Measurements from ENCODE around the gene TBC1D19.

DNA sequence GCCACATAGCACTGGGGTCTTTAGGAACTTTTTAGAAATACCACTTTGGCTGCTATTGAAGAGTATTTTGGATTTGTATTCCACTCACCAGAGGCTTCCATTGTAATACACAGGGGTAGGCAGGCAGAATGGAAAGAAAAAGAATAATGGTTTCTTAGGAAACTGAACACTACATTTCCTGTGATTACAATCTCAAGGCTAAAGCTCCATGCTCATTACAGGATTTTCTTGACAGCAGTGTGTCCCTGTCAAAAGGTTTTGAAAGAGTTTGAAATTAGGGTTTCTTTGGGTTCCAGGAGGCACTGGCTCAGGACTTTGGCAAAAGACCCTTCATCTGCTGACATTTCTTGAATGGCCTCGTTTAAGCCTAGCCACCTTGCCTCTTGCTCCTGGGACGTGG is 201.9 kb downstream of the TBC1D19 start:
- TF ChIP-seq POLR2A (IDR thresholded peaks at IDR 0.05; ENCODE audit: low read depth, low read length) (no peak), POLR2AphosphoS5 (IDR thresholded peaks at IDR 0.05; ENCODE audit: low read depth, low read length) (no peak), TAF1 (IDR thresholded peaks at IDR 0.05; ENCODE audit: low read depth, low read length) (no peak), PAX5 (IDR thresholded peaks at IDR 0.05; ENCODE audit: insufficient read depth, low read length, severe bottlenecking) (no peak)
